MCF 10A (cell line): Measurements from ENCODE around the gene DIP2C. TPM values are rescaled to one million over a fixed set of nuclear protein-coding genes. Genes with fewer than 3 reads are reported as not detected.

Experiments used
- BruUV-seq: library from RNA; stranded (reverse); fragments of 400-500 nt; replicated peaks from 2 replicates; lab custom pipeline; 2021; lab: Mats Ljungman, UMichigan
- CTCF ChIA-PET: fragments of 300-600 bp; sonication (Branson Sonifier 250); formaldehyde crosslinking; extraction: SDS; loops from one replicate; lab custom pipeline; 2021; ENCODE audit warnings: antibody characterized with exemption, inconsistent platforms; lab: Yijun Ruan, JAX
- POLR2A ChIA-PET: fragments of 300-600, 350-650 bp; sonication (Branson Sonifier 250); formaldehyde crosslinking; extraction: SDS; loops from one replicate; lab custom pipeline; 2020; ENCODE audit warnings: antibody characterized with exemption, inconsistent platforms; lab: Yijun Ruan, JAX
- DNase-seq: peaks from one replicate; pipeline ENCODE4 v3.0.0-alpha.2; 2018; ENCODE audit not compliant: unreplicated experiment
- H3K27ac Mint-ChIP-seq: one replicate; pipeline ENCODE4 v1.8.0; 2022; ENCODE audit warnings: mild to moderate bottlenecking, low read depth, mixed read lengths; ENCODE audit not compliant: unreplicated experiment
- H3K27me3 Mint-ChIP-seq: one replicate; pipeline ENCODE4 v1.8.0; 2022; ENCODE audit warnings: mixed read lengths; ENCODE audit not compliant: insufficient read depth, unreplicated experiment
- H3K36me3 Mint-ChIP-seq: one replicate; pipeline ENCODE4 v1.8.0; 2022; ENCODE audit warnings: mild to moderate bottlenecking, moderate library complexity, mixed read lengths; ENCODE audit not compliant: insufficient read depth, unreplicated experiment
- H3K4me1 Mint-ChIP-seq: one replicate; pipeline ENCODE4 v1.8.0; 2022; ENCODE audit warnings: mixed read lengths; ENCODE audit not compliant: insufficient read depth, unreplicated experiment
- H3K4me3 Mint-ChIP-seq: one replicate; pipeline ENCODE4 v1.8.0; 2022; ENCODE audit warnings: mild to moderate bottlenecking, moderate library complexity, mixed read lengths; ENCODE audit not compliant: unreplicated experiment
- H3K9me3 Mint-ChIP-seq: one replicate; pipeline ENCODE4 v1.8.0; 2022; ENCODE audit warnings: mixed read lengths; ENCODE audit not compliant: unreplicated experiment
- CTCF ChIP-seq: fragments of 200-600 bp; IDR thresholded peaks from one replicate; pipeline ENCODE4 v1.8.0; 2022; ENCODE audit warnings: antibody characterized with exemption, mild to moderate bottlenecking; ENCODE audit not compliant: unreplicated experiment
- intact Hi-C: fragments of 100-400 bp; cut with micrococcal nuclease; formaldehyde crosslinking; loops from 2 replicates; pipeline ENCODE4 v1.14.1; 2022
- total RNA-seq: library from RNA; stranded (reverse); gene quantifications from 2 replicates; pipeline ENCODE4 v1.2.3, GENCODE V29; 2022

The DIP2C gene
- total RNA-seq, 1 experiment from 2014 or later, result 0.37 TPM

DNA sequence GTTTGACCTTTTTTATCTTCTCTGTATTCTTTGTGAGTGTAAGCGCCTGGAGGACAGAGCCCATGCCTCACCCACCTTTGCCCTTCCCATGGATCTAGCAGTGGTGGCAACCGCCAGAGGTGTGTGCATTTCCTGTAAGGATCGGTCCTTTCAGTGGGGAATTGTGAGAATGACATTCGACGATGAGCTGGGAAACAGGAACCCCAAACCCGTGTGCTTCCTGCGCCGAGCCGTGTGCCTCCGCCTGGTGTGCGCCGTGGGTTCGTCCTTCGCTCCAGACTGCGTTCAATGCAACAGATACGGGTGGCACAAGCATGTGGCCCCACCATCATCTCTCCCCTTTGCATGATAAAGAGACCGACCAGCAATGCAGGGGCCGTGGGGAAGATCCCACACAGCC is 1.7 kb upstream of the DIP2C start:
- H3K36me3 Mint-ChIP-seq, result no peaks in the 10 kb centered on the region
- no peak overlapping the region for H3K4me3 Mint-ChIP-seq
- intact Hi-C loops, result no loop called here
- ChIA-PET CTCF (no interaction called here), POLR2A (no interaction called here)
- DNase-seq, result no peak
- no peak overlapping the region for H3K27ac Mint-ChIP-seq
- H3K9me3 Mint-ChIP-seq, result peaks cover 9% of the 10 kb centered on the region
- BruUV-seq, result no TSS peak
- H3K4me1 Mint-ChIP-seq, result peaks cover 5% of the 10 kb centered on the region
- no peak for TF ChIP-seq CTCF
- peaks cover 12% of the 10 kb centered on the region for H3K27me3 Mint-ChIP-seq

- Mint-ChIP-seq H3K4me1 (peaks cover 5% of the 10 kb centered on the region), H3K9me3 (peaks cover 9% of the 10 kb centered on the region), H3K36me3 (no peaks in the 10 kb centered on the region), H3K4me3 (no peak overlapping the region), H3K27ac (no peak overlapping the region), H3K27me3 (peaks cover 12% of the 10 kb centered on the region)
- TF ChIP-seq CTCF, result no peak
- no peak for DNase-seq
- CTCF ChIA-PET, result no interaction called here
- no TSS peak for BruUV-seq
- intact Hi-C loops, result no loop called here
- POLR2A ChIA-PET, result no interaction called here
Observed at GRCh38 chr10:690372-691161, 1.1 kb upstream of the DIP2C start.

DNA sequence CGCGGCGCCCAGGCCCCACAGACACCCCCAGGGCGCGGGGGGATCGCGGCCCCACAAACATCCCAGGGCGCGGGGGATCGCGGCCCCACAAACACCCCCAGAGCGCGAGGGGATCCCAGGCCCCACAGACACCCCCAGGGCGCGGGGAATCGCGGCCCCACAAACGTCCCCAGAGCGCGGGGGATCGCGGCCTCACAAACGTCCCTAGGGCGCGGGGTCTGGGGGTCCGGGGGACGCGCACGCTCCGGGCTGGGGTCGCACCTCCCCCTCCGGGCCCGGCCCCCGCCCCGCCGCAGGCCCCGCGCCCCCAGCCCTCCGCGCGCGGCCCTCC is 382 bp downstream of the DIP2C start:
- H3K36me3 Mint-ChIP-seq, result no peaks in the 10 kb centered on the region
- POLR2A ChIA-PET, result no interaction called here
- H3K27ac Mint-ChIP-seq, result no peak overlapping the region
- peaks cover 5% of the 10 kb centered on the region for H3K4me1 Mint-ChIP-seq
- DNase-seq, result no peak
- BruUV-seq, result no TSS peak
- H3K4me3 Mint-ChIP-seq, result no peak overlapping the region
- TF ChIP-seq CTCF, result no peak
- CTCF ChIA-PET, result no interaction called here
- intact Hi-C loops, result no loop called here
- H3K27me3 Mint-ChIP-seq, result peaks cover 12% of the 10 kb centered on the region
- peaks cover 9% of the 10 kb centered on the region for H3K9me3 Mint-ChIP-seq

DNA sequence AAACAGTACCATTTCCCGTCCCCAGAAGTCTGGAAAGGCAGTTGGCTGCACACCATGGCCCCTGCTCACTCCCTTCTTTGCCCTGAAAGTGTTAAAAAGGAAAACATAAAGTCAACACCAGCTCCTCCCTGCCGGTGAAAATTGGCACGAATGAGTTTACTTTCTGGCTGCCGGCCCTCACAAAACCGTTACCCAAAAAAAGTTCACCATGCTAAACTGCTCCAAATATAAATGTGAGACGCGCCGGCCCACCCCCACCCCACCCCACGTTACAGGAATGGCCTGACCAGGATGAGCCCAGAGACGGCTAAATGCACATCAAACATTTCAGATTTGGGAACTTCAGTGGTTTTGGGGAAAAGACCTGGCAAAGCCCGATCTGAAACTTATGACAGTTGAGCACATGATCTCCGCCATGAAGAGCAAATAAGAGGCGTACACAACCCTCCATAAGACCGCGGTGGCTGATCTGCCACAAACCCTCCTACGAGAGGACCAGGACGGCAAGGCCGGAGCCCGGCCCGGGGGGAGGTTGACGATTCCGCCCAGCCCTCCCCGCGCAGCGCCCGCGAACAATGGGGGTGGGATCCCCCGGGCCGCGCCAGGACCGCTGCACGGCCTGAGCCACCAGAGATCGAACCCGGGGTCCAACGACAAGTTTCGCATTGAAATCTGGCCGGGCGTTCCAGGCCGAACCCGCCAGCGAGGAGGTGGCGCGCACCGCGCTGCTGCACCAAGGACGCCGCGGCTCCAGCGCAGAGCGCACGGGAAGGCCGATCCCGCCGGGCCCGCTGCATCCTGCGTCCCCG is 952 bp downstream of the DIP2C start:
- ChIA-PET POLR2A (no interaction called here), CTCF (no interaction called here)
- no peak overlapping the region for H3K4me3 Mint-ChIP-seq
- H3K9me3 Mint-ChIP-seq, result peaks cover 9% of the 10 kb centered on the region
- no peak for DNase-seq
- peaks cover 3% of the 10 kb centered on the region for H3K4me1 Mint-ChIP-seq
- intact Hi-C loops, result no loop called here
- no peak overlapping the region for H3K27ac Mint-ChIP-seq
- TF ChIP-seq CTCF, result no peak
- BruUV-seq, result no TSS peak
- no peaks in the 10 kb centered on the region for H3K36me3 Mint-ChIP-seq
- peaks cover 18% of the 10 kb centered on the region for H3K27me3 Mint-ChIP-seq
